Muscle of back (tissue), 11 donors: Measurements from ENCODE around the gene KRTAP5-8. TPM values are rescaled to one million over a fixed set of nuclear protein-coding genes. Genes with fewer than 3 reads are reported as not detected.
"Not testable (repeated sequence)": the region's sequence is repeated elsewhere in the genome, so short reads cannot be mapped to it uniquely, and the experiment has no call there.

ENCODE experiments used
- DNase-seq, 3 donors: peaks; one replicate each; pipeline versions ENCODE4 v3.0.0 to v3.0.0-alpha.2; 2013
- polyA plus RNA-seq, 10 donors: library from polyadenylated mRNA; unstranded; fragments of 120-200 nt; gene quantifications; one replicate each; pipeline ENCODE4 v1.2.1, GENCODE V29; 2013; ENCODE audit not compliant: insufficient read length in 10 of 10

KRTAP5-8 gene
- polyA plus RNA-seq, 10 donors, result 0.17 TPM; not detected in 8

DNA sequence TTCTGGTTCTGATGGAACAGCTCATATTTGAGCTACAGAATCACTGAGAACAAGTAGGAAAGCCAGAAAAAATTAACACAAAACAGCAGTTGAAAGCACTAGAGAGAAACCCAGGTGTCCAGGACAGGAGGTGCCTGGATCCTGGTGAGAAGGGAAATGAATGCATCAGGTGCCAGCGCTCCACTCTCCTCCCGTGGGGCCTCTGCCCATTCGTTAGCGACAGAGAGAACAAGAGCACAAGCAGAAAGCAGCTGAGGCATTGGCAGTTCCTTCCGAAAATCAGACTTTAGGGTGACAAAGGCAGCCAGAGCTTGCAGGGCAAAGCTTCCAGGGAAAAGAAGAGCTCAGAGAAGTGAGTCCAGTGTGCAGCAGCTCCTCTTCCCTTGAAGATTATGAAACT is 30.7 kb upstream of the KRTAP5-8 start:
- DNase-seq, result no peak

DNA sequence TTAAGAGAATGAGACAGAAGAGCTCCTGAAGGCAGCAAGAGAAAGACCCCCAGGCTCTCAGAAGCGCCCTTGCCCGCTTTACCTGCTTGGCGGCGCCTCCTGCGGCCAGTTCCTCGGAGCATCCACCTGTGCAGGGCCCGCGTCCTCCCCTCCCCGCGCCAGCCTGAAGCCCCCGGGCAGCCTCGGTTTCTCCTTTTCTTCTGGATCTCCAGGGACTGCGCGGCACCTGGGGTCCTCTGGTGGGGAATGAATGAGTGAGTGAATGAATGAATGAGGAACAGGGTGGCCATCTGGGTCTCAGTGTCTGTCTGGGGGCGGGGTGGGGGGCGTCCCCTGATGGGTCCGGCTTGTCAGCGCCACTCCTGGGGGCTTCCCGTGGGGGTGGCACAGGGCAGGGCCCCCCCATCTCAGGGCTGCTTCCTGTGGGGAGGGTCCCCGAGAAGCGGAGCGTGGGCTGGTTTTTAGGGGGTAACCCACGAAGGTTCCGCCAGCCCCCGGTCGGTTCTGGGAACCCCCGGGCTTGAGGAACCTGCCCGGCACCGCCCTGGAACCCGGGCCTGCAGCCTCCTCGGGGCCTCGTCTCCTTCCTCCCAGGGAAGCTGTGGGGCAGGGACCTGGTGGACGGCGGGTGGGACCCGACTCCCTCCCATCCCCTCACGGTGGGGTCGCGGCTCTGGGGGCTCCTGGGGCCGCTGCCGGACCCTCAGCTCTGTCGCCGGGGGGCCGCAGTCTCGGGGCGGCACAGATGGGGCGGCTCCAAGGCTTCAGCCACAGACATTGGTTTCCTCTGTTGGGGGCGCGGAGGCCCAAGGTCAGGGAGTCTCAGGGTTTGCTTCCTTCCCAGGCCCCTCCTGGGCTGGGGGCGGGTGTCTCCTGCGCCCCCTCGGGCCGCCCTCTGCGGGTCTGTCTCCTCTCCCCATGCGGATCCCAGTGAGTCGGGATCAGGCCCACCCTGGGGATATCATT is 19.0 kb upstream of the KRTAP5-8 start:
- DNase-seq, result no peak

GRCh38 chr11:71519546-71519945 is 18.3 kb upstream of the KRTAP5-8 start:
- no peak for DNase-seq

DNA sequence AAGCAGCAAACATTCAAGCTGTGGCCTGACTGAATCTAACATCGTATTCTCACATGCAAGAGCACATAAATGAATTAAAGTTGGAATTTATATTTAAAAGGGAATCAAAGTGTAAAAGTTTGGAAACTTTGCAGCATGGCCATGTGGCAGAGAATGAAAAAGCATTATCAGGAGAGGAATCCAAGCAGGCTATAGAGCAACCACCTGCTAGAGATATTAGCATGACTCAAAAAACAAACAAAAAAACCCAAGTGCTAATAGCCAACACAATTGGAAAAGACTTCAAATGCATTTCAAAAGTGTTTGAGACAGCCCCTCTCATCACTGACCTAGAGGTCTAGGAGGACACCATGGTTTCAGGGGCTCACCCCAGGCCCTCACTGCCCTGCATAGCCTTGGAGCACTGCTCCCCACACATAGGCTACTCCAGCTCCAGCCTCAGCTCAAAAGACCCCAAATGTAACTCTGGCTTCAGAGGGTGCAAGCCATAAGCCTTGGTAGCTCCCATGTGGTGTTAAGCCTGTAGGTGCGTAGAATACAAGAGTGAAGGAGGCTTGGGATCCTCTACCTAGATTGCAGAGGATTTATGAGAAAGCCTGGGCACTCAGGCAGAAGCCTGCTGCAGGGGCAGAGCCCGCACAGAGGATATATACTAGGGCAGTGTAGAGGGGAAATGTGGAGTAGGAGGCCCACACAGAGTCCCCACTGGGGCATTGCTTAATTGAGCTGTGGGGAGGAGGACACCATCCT is 12.5 kb upstream of the KRTAP5-8 start:
- DNase-seq, result no peak

- no peak for DNase-seq
These were observed 11.8 kb upstream of the KRTAP5-8 start for GRCh38 chr11:71525938-71526495.

DNA sequence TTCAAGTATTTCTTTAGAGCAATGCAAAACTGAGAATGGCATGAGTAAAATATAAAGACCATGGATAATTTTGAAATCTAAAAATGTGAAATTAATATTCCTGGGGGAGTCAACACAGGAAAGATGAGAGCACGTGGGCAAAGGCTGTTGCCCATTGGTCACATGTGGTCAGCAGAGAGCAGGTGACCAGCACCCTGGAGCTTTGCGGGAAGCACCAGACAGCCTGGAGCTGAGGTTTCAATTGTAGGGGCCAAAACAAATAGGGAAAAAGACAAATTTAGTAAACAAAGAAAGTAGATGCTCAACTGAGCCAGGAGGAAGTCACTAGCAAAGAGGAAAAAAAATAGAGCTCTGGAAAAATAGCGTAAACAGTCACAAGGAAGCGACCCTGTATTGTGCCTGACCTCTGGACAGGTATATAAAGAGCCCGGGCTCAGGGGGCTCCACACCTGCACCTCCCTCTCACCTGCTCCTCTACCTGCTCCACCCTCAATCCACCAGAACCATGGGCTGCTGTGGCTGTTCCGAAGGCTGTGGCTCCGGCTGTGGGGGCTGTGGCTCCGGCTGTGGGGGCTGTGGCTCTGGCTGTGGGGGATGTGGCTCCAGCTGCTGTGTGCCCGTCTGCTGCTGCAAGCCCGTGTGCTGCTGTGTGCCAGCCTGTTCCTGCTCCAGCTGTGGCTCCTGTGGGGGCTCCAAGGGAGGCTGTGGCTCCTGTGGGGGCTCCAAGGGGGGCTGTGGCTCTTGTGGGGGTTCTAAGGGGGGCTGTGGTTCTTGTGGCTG is 10.8 kb upstream of the KRTAP5-8 start, which contains the start of gene KRTAP5-7:
KRTAP5-7 (plus strand) TSS at position 472 of the 780 bp plus-strand sequence; CDS start at position 506, 34 bp downstream.
- DNase-seq, result not testable (repeated sequence)

- no peak for DNase-seq
These were observed 10.1 kb upstream of the KRTAP5-8 start for GRCh38 chr11:71527576-71528210.

DNA sequence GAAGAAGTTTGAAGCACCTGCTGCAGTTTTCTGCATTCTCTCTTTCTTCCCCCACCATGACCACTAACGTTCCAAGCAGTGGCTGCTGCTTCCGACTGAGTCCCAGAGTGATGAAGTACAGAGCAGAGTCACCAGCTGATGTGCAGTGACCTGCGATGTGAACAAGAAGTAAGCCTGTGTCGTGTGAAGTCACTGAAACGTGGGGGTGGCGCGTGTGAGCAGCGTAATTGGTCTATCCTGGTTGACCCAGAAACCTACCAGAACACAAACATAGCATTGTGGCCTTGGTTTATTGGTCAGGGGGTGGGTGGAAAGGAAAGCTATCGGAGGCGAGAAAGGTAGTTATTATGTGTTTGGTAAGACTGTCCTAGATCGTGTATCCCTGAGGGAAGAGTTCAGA is 7.2 kb upstream of the KRTAP5-8 start:
- DNase-seq, result no peak

- no peak for DNase-seq
These were observed 5.7 kb upstream of the KRTAP5-8 start for GRCh38 chr11:71532036-71532610.

- not testable (repeated sequence) for DNase-seq
These were observed 2.9 kb upstream of the KRTAP5-8 start for GRCh38 chr11:71534711-71535608.

GRCh38 chr11:71535825-71536224 is 2.0 kb upstream of the KRTAP5-8 start:
- no peak for DNase-seq

DNA sequence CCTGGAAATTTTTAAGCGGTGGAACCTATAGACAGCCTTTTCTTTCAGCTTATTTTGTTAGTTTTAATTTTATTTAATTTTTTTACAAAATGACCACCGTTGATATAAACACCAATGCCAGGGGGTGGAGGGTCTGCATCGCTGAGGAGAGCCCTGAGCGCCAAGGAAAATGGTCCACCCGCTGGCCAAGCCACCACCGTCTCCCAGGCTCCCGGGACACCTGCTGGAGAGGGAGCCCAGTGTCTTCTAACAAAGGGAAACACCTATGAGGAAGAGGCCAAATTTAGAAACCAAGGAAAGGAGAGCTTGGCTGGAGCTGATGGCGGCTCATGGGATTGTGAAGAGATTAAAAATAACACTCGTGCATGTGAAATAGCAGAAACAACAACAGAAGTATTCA is 288 bp upstream of the KRTAP5-8 start:
- no peak for DNase-seq

DNA sequence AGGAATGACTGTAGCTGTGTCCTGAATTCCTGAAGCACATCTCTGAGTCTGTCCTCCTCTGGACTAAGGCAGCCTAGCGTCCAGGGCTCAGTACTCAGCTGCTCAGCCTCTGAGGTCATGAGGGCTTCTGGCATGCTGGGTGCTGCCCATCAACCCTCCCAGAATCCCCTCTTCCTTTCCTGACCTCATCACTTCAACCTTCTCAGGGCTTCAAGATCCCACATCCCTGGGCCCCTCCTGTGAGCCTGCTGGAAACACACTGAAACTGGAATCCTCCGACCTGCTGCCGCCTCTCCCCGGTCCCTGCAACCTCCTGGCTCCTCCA is 803 bp downstream of the KRTAP5-8 start:
- no peak for DNase-seq

- no peak for DNase-seq
These were observed 1.2 kb downstream of the KRTAP5-8 start for GRCh38 chr11:71539017-71539416.

- not testable (repeated sequence) for DNase-seq
These were observed 2.1 kb downstream of the KRTAP5-8 start for GRCh38 chr11:71539971-71540370.

DNA sequence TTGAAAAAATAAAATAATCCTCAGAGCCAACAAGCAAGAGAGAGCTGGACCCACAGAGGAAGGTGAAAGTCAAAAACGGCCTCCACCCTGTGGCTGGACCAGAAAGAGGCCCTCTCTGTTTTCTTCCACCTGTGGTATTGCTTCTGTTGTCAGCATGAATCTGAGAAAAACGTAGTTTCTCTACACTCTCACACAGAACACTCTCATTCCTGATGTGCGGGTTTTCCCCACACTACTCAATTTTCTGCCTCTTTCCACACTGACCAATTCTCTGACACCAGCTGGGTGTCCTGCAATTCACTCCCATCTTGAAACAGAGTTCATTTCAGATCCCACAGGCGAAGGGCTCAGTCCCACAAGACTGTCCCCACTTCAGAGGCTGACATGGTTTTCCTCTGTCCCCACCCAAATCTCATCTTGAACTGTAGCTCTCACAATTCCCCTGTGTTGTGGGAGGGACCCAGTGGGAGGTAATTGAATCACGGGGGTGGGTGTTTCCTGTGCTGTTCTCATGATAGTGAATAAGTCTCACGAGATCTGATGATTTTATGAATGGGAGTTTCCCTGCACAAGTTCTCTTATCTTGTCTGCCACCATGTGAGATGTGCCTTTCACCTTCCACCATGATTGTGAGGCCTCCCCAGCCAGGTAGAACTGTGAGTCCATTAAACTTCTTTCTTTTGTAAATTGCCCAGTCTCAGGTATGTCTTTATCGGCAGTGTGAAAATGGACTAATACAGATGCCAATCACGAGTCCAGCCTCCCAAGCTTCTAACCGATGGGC is 2.9 kb downstream of the KRTAP5-8 start:
- DNase-seq, result not testable (repeated sequence)

GRCh38 chr11:71542382-71542781 is 4.6 kb downstream of the KRTAP5-8 start:
- DNase-seq, result no peak

GRCh38 chr11:71542879-71543777 is 5.3 kb downstream of the KRTAP5-8 start:
- no peak for DNase-seq
